ENCODE results near the gene RWDD4. TPM values are rescaled to one million over a fixed set of nuclear protein-coding genes. Genes with fewer than 3 reads are reported as not detected.
"Not testable (repeated sequence)": the region's sequence is repeated elsewhere in the genome, so short reads cannot be mapped to it uniquely, and the experiment has no call there.

RWDD4 gene
- total RNA-seq, 1 donor from 2014 or later, result 18.7 TPM

DNA sequence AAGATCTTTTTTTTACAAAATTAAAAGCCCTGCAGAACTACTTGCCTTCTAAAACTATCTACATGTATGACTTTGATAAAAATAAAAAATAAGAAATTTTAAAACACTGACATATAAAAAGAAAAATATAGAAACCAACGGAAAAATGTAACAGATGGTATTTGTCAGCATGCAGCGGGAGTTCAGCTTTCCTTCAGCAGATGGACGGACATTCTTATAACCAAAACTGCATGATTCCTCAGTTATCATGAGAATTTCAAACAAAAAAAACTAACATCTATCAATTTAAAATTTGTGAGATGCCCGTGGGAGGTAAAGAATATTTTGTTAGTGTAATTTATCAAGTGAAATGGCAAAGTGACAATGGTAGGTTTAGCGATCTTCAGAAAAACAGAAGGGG, 23.2 kb downstream of the RWDD4 start:
- no peak for DNase-seq

DNA sequence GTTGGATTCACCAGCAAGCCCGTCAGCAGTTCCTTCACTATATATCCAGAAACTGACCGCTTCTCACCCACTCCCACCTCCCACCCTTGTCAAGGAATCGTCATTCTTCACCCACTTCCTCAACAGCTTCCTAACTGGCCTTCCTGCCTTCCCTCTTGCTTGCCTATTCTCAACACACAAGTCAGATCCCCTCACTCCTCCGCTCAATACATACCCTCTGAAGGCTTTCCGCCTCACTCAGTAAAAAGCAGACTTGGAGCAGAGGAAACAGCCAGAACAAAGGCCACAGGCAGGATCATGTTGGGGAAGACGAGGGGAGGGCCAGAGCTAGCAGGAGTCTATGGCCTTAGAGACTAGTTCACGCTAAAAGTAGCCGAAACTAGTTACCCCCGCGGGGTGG, 23.7 kb downstream of the RWDD4 start:
- no peak for DNase-seq

DNA sequence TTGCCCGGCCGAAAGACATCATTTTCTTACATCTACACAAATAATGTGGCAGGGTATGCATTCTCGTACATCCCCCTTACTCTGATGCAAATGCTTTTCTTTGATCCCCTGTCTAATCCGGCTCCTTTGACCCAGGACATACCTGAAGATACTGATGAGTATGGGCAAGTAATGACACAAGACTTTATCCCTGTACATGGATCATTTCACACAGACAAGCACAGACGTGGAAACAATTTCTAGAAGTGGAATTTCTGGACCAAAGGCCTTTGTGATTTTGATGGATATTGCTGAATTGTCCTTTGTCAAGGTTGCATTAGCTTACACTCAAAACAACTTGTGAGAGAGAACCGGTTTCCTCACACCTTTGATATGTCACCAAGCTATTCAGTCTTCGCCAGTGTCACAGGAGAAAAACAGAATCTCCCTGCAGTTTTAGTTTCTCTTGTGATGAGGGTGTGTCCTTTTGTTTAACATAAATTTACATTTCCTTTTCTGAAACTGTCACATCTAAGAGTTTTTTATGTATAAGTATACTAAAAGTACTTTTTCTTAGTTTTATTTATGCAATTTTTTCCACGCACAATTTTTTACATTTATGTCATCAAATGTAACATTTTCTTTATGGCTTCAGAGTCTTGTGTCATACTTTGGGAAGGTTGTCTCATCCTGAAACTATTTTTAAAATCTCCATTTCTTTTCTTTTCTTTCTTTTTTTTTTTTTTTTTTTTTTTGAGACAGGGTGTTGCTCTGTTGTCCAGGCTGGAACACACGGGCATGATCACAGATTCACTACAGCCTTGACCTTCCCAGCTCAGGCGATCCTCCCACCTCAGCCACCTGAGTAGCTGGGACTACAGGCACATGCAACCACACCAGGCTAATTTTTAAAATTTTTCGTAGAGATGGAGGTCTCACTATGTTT, 25.2 kb downstream of the RWDD4 start:
- no peak for DNase-seq

DNA sequence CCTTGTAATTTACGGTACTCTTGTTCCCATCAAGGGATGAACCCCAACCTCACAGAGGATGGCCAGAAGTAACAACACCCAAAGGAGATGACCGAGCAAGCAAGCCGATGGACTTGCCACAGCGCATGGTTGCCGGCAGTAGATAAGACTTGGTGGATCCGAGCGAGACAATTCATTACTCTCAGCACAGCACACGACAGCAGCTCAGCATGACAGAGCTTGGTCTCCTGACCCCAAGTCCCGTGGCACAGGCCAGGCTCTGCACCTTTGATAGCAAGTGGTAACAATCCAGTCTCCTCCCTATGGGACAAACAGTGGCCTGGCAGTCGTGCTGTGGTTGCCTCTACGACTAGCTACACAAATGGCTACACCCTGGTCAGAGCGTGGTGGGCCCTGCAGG, 26.3 kb downstream of the RWDD4 start:
- DNase-seq, result no peak

DNA sequence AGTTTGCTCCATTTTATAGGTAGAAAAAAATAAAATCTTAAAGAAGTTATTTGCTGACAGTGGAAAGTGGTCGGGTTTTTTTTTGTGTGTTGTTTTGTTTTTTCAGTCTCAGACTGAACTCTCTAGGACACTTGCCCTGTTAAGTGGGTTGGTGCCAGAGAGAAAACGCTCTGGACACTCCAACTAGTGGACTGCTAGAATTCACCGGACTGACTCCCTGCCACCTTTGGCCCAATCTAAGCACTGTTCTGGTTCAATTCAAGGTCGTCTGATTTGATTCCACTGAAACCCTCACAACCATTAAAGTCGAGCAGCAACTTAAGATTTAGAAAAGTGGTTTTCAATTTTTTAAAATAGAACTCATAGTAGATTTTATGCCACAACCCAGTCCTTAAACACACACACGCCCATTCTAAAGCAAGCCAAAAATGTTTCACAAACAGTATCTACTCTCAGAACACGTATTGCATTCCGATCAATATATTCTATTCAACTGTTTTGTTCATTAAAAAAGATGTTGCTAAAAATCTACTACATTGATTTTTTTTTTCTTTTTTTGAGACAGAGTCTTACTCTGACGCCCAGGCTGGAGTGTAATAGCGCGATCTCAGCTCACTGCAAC, 27.3 kb downstream of the RWDD4 start:
- no peak for DNase-seq

DNA sequence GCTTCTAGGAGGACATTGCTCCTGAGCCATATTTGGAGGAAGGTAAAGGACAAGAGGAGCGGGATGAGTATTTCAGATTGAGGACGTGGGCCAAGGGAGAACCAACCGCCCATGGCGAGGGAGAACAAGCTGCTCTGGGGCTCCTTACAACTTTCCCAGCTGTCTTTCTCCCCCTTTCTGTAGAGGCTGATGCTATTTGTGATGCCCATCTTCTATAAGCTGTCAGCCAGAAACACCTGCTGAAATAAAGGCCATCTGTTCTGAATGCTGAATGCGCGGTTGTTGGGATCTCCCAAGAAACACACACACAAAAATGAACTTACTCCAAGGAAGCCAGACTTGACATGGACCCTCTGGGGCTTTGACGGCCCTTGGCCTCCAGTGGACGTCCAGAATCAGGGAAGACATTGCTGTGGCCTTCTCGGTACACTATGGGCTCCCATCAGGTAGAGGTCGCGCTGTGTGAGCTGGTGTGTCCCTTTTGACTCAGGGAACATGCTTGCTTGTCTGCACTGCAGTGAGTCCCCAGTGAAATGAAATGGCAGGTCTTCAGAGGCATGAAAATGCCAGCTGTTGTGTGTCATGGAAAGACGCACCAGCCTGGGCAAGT, 30.9 kb downstream of the RWDD4 start:
- DNase-seq, result no peak

DNA sequence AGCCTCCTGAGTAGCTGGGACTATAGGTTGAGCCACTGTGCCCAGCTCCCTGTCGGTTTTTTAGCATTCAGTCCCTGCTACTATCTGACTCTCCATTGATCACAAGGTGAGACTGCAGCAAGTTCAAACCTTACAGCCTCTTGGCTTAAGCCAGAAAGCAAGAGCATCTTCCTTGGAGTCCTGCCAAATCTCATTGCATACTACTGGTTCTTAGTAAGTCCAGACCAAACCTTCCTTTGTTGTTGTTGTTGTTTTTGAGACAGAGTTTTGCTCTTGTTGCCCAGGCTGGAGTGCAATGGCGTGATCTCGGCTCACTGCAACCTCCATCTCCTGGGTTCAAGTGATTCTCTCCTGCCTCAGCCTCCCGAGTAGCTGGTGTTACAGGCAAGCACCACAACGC, 31.7 kb downstream of the RWDD4 start:
- not testable (repeated sequence) for DNase-seq

DNA sequence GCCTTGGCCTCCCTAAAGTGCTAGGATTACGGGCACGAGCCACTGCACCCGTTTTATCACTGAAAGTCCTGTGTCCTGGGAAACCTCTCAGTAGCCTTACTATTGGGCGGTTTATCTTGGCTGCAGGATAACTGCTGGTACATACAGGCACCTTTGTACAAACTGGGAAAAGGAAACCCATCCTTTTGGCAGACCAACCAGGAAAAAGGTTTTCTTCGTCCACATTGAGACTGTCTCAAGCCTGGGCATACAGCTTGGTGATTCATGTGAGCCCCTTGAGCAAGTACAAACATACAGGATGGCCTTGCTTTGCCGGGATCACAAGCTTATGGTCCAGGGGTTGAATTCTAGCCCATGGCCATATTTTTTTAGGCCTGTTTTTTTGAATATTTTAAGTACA, 32.8 kb downstream of the RWDD4 start:
- DNase-seq, result no peak

DNA sequence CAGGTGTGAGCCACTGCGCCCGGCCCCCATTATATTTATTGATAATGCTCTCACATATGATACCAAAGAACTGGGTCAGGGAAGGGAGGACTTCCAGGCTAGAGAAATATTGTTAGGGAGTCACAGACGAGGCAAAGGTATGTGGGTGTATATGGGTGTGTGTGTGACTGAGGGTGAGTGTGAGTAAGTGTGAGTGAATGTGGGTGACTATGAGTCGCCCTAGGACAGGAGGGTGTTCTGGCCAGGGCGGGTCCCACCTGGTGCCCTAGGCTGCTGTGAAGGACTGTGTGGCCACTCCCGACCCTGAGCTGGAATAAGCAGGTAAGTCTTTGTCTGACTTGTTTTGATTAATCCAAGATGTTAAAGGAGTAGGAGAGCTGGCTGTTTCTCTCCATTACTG, 34.4 kb downstream of the RWDD4 start:
- no peak for DNase-seq

DNA sequence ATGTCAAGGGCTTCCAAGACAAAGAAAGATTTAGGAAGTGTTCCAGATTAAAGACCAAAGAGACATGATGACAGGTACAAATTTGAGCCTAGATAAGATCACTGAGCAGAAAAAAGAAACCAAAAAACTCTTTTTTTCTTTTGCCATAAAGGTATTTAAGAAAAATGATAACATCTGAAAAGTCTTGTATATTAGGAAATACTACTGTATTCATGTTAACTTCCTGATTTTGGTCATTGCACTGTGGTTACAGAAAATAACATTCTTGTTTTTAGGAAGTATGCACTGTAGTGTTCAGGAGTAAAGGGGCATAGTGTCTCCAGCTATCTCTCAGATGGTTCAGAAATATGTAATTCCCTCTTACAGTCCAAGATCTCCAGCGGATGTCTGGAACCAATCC, 37.1 kb downstream of the RWDD4 start:
- no peak for DNase-seq

DNA sequence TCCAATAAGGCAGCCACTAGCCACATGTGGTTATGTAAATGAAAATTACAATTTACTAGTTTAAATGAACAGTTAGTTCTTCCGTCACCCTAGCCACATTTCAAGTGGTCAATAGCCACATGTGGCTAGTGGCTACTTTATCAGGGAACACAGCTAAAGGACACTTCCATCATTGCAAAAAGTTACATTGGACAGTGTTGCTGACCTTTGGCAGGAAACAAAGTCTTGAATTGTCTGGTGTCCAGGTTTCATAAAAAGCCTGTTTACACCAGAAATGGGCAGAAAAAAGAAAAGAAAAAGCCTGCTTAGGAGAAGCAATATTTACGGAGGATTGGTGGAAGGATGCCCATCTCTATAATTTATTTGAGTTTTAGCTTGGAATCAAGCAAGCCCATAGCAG, 38.6 kb downstream of the RWDD4 start:
- DNase-seq, result no peak

DNA sequence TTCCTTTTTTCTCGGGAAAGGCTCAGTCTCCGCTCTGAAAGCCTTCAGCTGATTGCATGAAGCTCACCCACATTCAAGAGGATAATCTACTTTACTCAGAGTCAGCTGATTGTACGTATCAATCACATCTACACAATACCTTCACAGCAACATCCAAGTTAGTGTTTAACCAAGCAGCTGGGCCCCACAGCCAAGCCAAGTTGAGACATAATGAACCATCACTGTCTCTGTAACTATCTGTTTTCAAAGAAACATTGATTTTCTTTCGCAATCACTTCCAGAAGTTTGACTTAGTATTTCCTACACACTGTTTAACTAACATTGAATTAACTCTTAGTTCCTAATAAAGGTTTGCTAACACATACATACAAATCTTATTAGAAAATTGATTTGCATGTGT, 40.3 kb downstream of the RWDD4 start:
- DNase-seq, result no peak

DNA sequence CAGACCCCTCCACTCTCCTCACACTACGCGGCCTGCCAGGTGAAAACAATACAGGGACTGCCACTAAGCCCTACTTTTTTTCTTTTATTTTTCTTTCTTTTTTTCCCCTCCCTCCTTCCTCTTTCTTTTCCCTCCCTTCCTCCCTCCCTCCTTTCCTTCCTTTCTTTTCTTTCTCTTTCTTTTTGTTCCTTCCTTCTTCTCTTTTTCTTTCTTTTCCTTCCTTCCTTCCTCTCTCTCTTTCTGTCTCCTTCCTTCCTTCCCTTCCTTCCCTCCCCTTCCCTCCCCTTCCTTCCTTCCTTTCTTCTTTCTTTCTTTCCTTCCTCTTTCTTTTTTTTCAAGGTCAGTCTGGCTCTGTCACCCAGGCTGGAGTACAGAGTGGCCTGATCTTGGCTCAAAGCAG, 41.9 kb downstream of the RWDD4 start:
- DNase-seq, result no peak

DNA sequence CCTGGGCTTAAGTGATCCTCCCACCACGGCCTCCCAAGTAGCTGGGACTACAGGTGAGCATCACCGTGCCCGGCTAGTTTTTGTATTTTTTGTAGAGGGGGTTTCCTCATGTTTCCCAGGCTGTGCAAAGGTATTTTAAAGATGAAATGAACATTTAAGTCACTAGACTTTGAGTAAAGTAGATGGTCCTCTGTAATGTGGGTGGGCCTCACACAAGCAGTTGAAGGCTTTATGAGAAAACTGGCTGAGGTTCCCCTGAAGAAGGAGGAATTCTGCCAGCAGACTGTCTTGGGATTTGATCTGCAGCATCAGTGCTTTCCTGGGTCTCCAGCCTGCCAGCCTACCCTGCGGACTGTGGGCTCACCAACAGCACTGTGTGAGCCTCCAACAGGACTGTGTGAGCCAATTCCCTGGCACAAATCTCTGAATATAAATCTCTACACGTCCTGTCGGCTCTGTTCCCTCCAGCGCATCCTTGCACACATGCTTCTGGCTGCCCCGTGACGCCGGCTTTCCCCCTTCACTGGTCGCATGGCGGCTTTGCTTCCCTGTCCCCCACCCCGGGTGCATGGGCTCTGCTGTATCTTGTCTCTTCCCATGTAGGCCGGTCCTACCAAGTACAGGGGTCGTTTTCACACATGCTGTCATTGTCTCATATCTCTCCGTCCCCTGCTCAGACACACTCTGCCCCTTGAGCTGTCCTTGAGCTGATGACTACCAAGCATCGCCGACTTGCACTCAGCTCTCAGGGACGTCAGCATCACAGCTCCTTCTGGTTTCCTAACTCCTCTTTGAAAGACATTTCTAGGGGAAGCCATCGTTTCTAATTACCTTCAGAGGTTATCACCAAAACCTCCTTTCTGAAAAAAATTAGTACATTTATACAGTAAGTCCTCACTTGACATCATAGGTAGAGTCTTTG, 46.4 kb downstream of the RWDD4 start:
- DNase-seq, result no peak

DNA sequence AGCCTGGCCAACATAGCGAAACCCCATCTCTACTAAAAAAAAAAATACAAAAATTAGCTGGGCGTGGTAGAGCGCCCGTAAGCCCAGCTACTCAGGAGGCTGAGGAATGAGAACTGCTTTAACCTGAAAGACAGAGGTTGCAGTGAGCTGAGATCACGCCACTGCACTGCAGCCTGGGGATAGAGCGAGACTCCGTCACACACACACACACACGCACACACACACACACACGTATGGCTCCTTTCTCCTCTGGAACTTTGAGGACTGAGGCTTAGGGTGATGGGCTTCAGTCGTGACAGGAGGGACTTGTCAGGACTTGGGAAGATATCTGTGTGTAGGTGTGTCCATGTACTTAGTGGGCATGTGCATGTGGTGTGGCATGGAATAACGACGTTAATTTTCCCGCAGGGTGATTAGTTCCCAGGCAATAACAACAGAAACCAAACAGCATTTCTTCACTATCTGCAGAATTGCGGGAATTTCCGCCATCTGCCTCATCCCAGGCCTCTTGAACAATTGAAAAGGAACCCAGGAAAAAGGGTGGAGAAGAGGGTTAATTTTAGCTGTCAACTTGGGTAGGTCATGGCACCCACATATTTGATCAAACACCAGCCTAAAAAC, 47.7 kb downstream of the RWDD4 start:
- DNase-seq, result no peak

DNA sequence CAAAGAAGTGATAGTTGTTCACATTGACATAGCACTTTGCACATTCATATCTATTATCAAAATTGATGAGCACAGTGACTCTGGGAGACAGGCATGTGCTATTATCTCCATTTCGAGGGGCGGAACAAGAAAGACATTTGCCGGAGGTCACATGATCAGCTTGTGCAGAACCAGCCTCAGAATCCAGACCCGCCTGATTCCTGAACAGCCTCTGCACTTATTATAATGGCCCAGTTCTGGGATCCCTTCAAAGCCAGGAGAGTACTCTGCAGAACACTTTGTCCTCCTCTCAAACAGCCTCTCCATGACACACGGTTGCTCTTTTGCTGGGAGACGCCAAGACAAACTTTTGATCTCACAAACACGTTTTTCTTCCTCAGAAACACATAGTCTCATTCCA, 48.4 kb downstream of the RWDD4 start:
- DNase-seq, result no peak

DNA sequence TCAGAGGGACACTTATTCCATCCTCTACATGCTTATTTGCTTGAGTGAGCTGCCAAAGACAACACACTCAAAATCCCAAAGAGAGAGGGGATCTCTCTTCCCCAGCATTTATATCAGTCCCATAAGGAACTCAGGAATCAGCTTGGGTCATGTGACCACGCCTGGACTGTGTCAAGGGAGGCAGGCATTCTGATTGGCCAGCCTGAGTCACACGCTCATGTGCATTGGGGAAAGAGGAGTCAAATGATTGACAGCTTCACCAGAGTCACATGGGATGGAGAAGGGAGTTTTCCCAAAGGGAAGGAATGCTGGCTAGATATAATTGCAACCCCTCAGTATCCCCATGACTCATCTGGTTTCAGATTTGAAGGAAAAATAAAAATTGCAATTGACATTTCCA, 49.0 kb downstream of the RWDD4 start:
- no peak for DNase-seq

DNA sequence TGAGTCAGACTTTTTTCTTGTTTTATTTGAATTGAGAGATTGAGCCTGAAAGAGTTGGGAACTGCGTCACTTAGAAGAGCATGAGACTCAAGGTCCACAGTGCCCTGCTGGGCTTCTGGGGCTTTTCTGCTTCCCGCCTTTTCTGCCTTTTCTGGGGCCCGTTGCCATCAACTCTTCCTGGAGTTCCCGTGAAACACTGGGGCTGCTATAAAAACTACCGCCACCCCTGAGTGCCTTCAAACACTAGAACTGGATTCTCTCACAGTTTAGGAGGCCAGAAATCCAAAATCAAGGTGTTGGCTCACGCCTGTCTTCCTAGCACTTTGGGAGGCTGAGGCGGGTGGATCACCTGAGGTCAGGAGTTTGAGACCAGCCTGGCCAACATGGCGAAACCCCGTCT, 49.8 kb downstream of the RWDD4 start:
- DNase-seq, result no peak

DNA sequence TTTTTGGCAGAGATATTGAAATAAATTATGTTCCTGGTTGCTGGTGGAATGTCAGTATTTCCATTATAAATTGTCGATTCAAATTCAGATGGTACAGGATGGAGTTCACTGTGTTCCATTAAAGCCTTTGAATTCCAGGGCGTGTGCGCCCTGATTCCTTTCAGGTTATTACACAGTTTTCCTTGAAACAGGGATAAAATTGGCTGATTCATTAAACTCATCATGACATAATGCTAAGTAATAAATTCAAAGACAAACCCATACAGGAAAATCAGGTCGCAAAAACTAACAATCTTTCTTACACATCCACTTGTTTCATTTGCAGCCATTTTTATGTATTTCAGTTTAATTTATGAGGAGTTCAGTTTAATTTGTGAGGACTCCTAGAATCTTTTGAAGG, 51.1 kb downstream of the RWDD4 start:
- DNase-seq, result no peak

DNA sequence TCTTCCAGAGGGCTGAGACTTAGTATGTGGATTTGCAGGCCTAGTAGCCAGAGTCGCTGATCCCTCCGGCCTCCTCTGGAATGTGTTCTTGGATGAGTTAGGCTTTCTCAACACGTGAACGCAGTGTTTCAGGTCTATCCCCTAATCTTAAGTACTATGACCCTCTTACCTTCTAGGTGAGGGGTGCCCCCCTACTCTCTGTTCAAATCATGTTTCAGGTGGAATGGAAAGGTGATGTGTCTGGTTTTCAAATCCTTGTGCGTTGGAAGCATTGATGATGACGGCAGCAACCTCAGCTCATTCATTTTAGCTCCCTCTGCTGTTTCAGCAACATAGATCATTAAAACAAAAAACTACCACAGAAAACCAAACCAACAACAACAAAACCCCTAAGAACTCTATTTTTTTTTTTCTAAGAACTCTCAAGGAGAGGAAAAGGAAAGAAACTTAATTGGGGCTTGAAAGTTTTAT, 56.4 kb downstream of the RWDD4 start:
- no peak for DNase-seq

DNA sequence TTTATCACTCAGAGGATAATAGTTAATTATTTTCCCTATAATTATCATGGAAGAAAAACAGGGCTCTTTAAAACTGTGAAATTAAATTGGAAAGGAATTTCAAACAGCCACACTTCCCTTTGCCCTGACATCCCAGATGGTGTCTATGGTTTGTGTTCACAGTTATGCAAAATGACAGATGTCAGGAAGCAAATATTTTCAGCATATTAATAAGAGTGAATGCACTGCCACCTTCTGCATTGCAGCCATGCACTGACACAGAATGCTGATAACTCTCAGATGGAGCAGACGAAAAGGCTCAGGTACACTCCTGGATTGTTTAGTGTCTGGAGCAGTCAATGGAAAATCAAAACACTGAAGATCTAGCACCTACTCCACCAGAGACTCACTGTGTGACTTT, 57.6 kb downstream of the RWDD4 start:
- DNase-seq, result no peak

DNA sequence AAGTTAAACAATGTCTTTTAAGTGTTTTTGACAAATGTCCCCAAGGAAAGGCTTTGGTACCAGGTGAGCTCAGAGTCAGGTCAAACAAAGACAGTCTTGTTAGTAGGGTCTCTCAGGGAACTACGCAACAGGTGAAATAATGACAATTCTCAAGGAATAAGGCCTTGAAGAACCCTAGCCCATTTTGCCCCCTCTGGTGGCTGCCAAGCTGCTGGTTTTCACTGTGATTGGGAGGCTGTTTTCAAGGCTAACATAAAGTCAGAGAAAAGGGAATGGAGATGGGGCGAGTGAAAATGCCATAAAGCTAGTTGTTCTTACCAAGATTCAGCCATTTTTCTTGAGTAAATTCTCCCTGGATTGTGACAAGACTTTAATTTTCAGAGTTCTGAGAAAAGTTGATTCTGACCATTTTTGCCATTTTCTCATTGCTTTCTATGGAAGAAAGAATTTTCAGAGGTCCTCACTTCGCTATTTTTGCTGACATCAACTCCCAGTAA, 58.7 kb downstream of the RWDD4 start:
- no peak for DNase-seq

Data from occipital lobe (tissue), 2 donors.